GM12878 (cell line): ENCODE data around the gene IER3IP1.

Source experiments
- CEBPB ChIP-seq, 2 experiments: fragments of 150-350 bp in 1 of 2; IDR thresholded peaks; 2 replicates each; pipeline ENCODE4 v1.6.1; 2012 to 2014; ENCODE audit warnings: low read depth in 2 of 2, low read length in 2 of 2, borderline replicate concordance in 1 of 2, inconsistent platforms in 1 of 2
- CTCF ChIP-seq, 3 experiments: IDR thresholded peaks in 2 of 3; conservative IDR thresholded peaks in 1 of 3; 2 replicates each; pipeline ENCODE4 v1.5.1; 2011; ENCODE audit warnings: low read depth in 3 of 3, low read length in 3 of 3, mild to moderate bottlenecking in 3 of 3, control low read depth in 2 of 3, moderate library complexity in 2 of 3, inconsistent platforms in 1 of 3, mixed read lengths in 1 of 3; ENCODE audit not compliant: control insufficient read depth in 2 of 3, insufficient read depth in 1 of 3; ENCODE audit errors: extremely low read depth in 1 of 3
- FOS ChIP-seq: IDR thresholded peaks from 3 replicates; pipeline ENCODE4 v1.6.1; 2011; ENCODE audit warnings: borderline replicate concordance; ENCODE audit not compliant: insufficient read length; ENCODE audit errors: extremely low read depth
- HDAC2 ChIP-seq: fragments of 200-600 bp; sonication (generic); IDR thresholded peaks from 2 replicates; pipeline ENCODE4 v1.6.1; 2017
- KDM1A ChIP-seq: fragments of 200-600 bp; sonication (generic); IDR thresholded peaks from 2 replicates; pipeline ENCODE4 v1.6.1; 2016; ENCODE audit warnings: borderline replicate concordance
- PKNOX1 ChIP-seq: fragments of 450-650 bp; IDR thresholded peaks from 2 replicates; pipeline ENCODE4 v1.6.1; 2016; ENCODE audit warnings: mild to moderate bottlenecking
- POLR2A ChIP-seq: IDR thresholded peaks from 2 replicates; pipeline ENCODE4 v1.6.1; 2011; ENCODE audit warnings: low read depth, mild to moderate bottlenecking, low read length
- RCOR1 ChIP-seq: conservative IDR thresholded peaks from 2 replicates; pipeline ENCODE4 v1.6.1; 2012; ENCODE audit warnings: low read depth, low read length, improper control_type of control experiment
- RELB ChIP-seq: fragments of 450-650 bp; IDR thresholded peaks from 2 replicates; pipeline ENCODE4 v1.6.1; 2017; ENCODE audit warnings: low read depth, mild to moderate bottlenecking, moderate library complexity
- SKIL ChIP-seq: fragments of 450-650 bp; IDR thresholded peaks from 2 replicates; pipeline ENCODE4 v1.6.1; 2017; ENCODE audit warnings: mild to moderate bottlenecking, low read depth, inconsistent platforms; ENCODE audit not compliant: poor library complexity, severe bottlenecking
- SP1 ChIP-seq: IDR thresholded peaks from one replicate; pipeline ENCODE4 v1.6.1; 2011; ENCODE audit warnings: low read depth, low read length
- YY1 ChIP-seq: IDR thresholded peaks from 2 replicates; pipeline ENCODE4 v1.6.1; 2011; ENCODE audit warnings: low read depth, mild to moderate bottlenecking, low read length
- ZBTB40 ChIP-seq: fragments of 450-650 bp; IDR thresholded peaks from 2 replicates; pipeline ENCODE4 v1.6.1; 2016; ENCODE audit warnings: mild to moderate bottlenecking, moderate library complexity, borderline replicate concordance

GRCh38 chr18:47179520-47179919 lies 3.4 kb upstream of the IER3IP1 start:
- no peak for TF ChIP-seq ZBTB40
- TF ChIP-seq POLR2A: no peak
- no peak for TF ChIP-seq YY1
- no peak for TF ChIP-seq CTCF (IDR thresholded peaks at IDR 0.05 in 2 of 3, conservative IDR thresholded peaks at IDR 0.05 in 1 of 3; ENCODE audit: control insufficient read depth in 2 of 3, extremely low read depth in 1 of 3, insufficient read depth in 1 of 3, low read depth in 3 of 3, low read length in 3 of 3)
- TF ChIP-seq RELB: no peak
- TF ChIP-seq FOS: no peak
- no peak for TF ChIP-seq PKNOX1
- no peak for TF ChIP-seq HDAC2
- no peak for TF ChIP-seq SP1
- no peak for TF ChIP-seq RCOR1
- no peak for TF ChIP-seq KDM1A
- TF ChIP-seq CEBPB (IDR thresholded peaks at IDR 0.05; ENCODE audit: borderline replicate concordance in 1 of 2, low read depth in 2 of 2, low read length in 2 of 2): no peak
- no peak for TF ChIP-seq SKIL
